GM12878 (cell line): ENCODE results near the gene XPNPEP2.

Source experiments
- CEBPB ChIP-seq, 2 experiments: fragments of 150-350 bp in 1 of 2; IDR thresholded peaks; 2 replicates each; pipeline ENCODE4 v1.6.1; 2012 to 2014; ENCODE audit warnings: low read depth in 2 of 2, low read length in 2 of 2, borderline replicate concordance in 1 of 2, inconsistent platforms in 1 of 2
- POLR2A ChIP-seq: IDR thresholded peaks from 2 replicates; pipeline ENCODE4 v1.6.1; 2011; ENCODE audit warnings: low read depth, mild to moderate bottlenecking, low read length
- SPI1 ChIP-seq: IDR thresholded peaks from 2 replicates; pipeline ENCODE4 v1.6.1; 2011; ENCODE audit warnings: low read depth, mild to moderate bottlenecking, low read length, moderate library complexity, borderline replicate concordance; ENCODE audit not compliant: insufficient read depth
- WRNIP1 ChIP-seq: IDR thresholded peaks from 2 replicates; pipeline ENCODE4 v1.6.1; 2011; ENCODE audit warnings: low read depth, low read length, improper control_type of control experiment, borderline replicate concordance
- YY1 ChIP-seq: IDR thresholded peaks from 2 replicates; pipeline ENCODE4 v1.6.1; 2011; ENCODE audit warnings: low read depth, mild to moderate bottlenecking, low read length

DNA sequence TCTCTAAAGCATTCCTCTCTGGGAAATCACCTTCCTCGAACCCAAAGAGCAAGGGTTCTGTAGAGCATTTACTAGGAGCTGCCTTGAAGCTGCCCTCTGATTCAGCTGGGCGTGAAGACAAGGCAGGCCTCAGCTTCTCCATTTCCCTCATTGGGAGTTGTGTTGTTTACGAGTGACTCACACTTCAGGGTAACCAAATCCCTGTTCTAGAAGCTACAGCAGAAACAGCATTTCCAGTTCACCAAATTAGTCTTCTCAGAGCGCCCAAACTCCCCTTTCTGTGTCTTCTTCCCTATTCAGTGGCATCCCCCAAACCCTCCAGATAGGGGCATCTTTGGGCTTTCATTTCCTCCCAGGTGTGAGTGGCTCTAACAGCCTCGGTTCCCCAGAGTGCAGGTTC is 863 bp upstream of the XPNPEP2 start:
- TF ChIP-seq SPI1, result no peak
- no peak for TF ChIP-seq CEBPB (IDR thresholded peaks at IDR 0.05; ENCODE audit: borderline replicate concordance in 1 of 2, low read depth in 2 of 2, low read length in 2 of 2)
- TF ChIP-seq YY1, result no peak
- TF ChIP-seq WRNIP1, result no peak
- TF ChIP-seq POLR2A, result no peak
